22Rv1 (cell line): Measurements from ENCODE around the gene MKI67.

Experiments
- H3K27ac ChIP-seq: fragments of 450-650 bp; 2 replicates; pipeline ENCODE4 v1.5.1; 2017
- ZFX ChIP-seq: fragments of 450-650 bp; IDR thresholded peaks from 2 replicates; pipeline ENCODE4 v1.6.1; 2017; ENCODE audit warnings: antibody characterized with exemption, borderline replicate concordance
- TF ChIP-seq, protein P1 (sequence below): fragments of 450-650 bp; IDR thresholded peaks from 2 replicates; pipeline ENCODE4 v1.5.1; 2017; ENCODE audit warnings: mild to moderate bottlenecking

MKI67 gene

DNA sequence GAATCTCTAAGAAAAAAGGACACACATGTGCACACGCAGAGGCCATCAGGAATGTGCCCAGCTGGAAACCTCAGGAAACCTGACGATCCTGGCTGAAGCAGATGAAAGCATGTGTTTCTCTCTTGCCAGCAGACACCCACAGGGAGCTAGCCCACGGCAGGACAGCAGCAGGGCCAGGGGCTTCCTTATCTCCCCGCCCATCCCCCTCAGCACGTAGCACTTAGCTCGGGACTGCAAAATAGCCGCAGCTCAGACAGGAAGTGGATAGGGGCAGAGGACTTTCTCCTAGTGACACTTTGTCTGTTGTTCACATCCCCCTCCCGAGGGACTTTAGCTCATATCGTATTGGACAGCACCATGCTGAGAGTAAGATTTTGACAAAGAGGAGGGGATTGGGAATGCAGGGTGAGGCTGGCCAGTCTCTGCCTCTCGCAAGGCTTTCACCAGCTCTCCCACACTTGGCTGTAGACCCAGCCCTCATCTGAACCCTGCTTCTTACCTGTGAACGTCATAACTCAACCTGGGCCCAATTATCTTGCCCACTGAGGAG is 63.8 kb downstream of the MKI67 start:
- H3K27ac ChIP-seq, result no peak overlapping the region

DNA sequence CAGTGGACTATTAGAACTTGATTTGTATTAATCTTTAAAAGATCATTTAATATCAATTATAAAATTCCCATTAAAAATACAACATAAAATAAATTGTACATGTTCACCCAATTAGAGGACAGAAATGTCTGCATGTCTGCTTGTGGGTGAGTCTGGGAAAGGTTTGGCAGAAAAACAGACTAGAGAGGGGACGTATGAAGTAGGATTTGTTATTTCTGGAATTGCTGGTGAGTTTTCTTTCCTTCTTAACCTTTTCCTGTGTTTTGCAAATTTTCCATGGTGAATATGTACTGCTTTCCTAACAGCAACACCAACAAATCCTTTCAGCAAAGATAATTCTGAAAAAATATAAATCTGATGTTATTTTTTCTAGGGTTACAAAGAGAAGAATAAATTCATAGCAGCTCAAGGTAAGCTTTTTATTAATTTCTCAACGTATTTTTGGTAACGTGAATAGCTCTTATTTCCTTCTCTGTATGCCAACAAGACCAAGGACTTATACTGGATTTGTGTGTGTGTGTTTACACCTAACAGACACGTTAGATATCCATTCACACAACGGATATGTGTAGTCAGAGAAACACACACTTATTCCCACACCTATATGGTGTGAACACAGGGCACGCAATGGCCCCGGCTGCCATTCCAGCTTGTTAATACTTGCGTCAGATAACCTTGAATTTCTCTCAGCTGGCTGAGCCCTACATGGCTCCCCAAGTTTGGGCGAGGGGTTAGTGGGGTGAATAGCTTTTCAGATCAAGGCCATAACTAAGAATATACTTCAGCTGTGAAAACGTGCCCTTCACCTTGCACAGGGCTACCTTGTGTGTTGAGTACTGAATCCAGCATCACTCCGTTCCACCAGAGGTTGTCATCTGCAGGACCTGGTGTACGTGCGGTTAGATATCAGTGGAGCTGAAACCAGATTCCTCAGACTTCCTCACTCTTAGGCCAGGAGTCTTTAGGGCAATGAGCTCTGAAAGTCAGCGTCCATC is 64.6 kb downstream of the MKI67 start:
- no peak for TF ChIP-seq ZFX
- TF ChIP-seq, protein P1, sequence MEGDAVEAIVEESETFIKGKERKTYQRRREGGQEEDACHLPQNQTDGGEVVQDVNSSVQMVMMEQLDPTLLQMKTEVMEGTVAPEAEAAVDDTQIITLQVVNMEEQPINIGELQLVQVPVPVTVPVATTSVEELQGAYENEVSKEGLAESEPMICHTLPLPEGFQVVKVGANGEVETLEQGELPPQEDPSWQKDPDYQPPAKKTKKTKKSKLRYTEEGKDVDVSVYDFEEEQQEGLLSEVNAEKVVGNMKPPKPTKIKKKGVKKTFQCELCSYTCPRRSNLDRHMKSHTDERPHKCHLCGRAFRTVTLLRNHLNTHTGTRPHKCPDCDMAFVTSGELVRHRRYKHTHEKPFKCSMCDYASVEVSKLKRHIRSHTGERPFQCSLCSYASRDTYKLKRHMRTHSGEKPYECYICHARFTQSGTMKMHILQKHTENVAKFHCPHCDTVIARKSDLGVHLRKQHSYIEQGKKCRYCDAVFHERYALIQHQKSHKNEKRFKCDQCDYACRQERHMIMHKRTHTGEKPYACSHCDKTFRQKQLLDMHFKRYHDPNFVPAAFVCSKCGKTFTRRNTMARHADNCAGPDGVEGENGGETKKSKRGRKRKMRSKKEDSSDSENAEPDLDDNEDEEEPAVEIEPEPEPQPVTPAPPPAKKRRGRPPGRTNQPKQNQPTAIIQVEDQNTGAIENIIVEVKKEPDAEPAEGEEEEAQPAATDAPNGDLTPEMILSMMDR, result no peak
- H3K27ac ChIP-seq, result no peak overlapping the region

More for the DNA sequence above, 63.8 kb downstream of the MKI67 start:
- TF ChIP-seq, protein P1, result no peak
- TF ChIP-seq ZFX, result no peak

DNA sequence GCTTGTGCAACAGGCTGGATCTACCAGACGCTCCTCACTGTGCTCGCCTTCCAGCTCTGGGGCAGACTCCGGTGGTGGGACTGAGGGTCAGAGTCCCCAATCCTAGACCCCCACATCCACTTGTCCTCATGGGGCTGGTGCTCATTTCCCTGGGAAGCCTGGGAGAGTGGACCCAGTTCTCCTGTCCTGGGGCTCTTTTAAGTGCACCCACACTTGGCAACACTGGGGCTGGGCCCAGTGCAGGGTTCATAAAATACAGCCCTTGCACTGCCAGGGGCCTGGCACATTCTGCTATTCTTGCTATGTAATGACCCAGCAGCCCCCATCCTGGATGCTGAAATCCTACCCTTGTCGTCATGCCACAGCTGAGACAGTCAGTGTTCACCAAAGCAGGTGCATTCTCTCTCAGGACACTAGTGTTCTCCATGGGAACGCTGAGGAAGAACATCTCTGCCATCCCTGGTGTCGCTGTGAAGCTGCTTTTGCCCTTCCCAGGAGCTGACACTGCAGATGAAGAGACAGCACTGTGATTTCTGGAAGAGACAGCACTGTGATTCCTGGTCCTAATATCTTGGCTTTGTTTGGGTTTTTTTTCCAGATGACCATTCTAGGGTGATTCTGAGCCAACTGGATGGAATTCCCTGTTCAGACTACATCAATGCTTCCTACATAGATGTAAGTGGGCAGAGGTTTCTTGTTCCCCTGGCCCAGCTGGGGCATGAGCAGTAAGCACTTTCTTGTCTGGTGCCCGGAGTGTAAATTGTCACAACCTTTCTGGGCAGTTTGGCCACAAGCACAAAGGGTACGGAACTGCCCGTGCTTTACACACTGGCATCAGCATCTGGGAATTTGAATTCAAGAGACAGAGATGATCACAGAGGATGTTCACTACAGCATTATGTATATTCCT is 65.6 kb downstream of the MKI67 start:
- H3K27ac ChIP-seq, result no peak overlapping the region
- no peak for TF ChIP-seq ZFX
- TF ChIP-seq, protein P1, result no peak

DNA sequence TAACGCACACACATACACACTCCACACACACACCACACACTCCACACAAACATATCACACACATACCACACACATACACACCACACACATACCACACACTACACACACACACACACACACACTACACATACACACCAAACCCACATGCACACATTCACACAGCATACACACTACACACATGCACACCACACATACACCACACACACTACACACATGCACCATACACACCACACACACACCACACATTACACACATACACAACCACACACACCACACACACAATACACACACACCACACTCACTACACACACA is 66.3 kb downstream of the MKI67 start:
- TF ChIP-seq ZFX, result no peak
- TF ChIP-seq, protein P1, result no peak
- H3K27ac ChIP-seq, result no peak overlapping the region

DNA sequence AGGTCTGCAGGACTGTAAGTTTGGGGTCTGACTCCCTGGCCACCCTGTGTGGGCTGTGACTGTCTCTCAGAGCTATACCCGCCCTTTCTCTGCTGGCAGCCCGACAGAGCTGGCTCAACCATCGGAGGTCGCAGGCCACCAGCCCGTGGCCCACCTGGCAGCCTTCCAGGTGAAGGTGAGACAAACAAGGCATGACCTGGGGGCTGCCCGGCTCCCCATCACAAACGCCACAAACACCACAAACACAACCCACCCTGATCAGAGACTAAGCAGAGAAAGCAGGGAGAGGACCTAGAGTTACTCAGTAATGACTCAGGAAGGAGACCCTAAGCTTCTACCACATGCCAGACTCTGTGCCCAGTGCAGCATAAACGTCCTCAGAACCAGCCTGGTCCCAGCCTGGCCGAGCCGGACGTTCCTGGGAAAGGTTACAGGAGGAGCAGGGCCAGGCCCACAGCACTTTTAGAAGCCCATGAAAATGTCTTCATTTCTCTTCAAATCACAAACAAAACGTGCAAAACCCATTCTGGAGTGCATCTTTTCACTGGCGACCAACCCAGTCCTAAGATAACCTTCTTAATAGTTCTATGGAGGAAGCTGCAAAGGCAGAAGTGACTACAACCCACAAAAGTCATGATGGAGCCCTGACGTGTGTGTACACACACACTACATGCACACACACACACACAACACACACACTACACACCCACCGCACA is 66.8 kb downstream of the MKI67 start:
- TF ChIP-seq, protein P1, result no peak
- no peak for TF ChIP-seq ZFX
- no peak overlapping the region for H3K27ac ChIP-seq

DNA sequence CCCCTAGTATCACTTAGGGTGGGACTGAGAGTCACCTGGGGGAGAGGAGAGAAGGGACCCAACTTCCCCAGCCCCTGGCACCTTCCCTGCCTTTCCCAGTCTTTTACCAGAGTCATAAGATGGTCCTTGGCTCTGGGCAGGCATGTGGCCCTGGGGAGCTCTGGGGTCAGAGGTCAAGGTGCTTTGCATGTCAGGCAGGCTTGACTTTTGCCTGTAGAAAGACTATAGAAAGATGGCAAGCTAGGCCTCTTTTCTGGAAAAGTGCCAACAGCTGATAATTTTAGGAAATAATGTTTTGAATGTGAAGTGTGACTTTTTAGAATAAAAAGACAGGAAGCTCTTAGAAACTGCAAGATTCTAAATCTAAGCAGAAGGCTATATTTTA is 67.5 kb downstream of the MKI67 start:
- TF ChIP-seq, protein P1, result no peak
- TF ChIP-seq ZFX, result no peak
- H3K27ac ChIP-seq, result no peak overlapping the region
